ENCODE data around the gene WIPF3.

- TF ChIP-seq EP300 (IDR thresholded peaks at IDR 0.05) (no peak), CTCF (IDR thresholded peaks at IDR 0.05) (no peak), POLR2A (IDR thresholded peaks at IDR 0.05) (no peak)
These were observed 12.8 kb upstream of the WIPF3 start for GRCh38 chr7:29793507-29793906.

Data from upper lobe of left lung (tissue), 4 donors.